SHP77 (cell line): ENCODE results near the gene CABP7.

Source experiments
- DNase-seq, 2 experiments: peaks; one replicate each; lab custom pipeline; 2025; lab: John Stamatoyannopoulos, UW

CABP7 gene

GRCh38 chr22:29719899-29720645, at the start of gene CABP7:
TSS of gene CABP7 (plus strand) at chr22:29720003. CDS start at chr22:29720425, 422 bp downstream.
- no peak for DNase-seq

- no peak for DNase-seq
Measured at GRCh38 chr22:29670626-29671025, 49.2 kb upstream of the CABP7 start.

- no peak for DNase-seq
Measured at GRCh38 chr22:29673361-29674066, 46.3 kb upstream of the CABP7 start.

GRCh38 chr22:29674121-29674520, 45.7 kb upstream of the CABP7 start:
- DNase-seq: no peak

GRCh38 chr22:29679316-29679715, 40.5 kb upstream of the CABP7 start:
- DNase-seq: no peak

GRCh38 chr22:29683536-29683935, 36.3 kb upstream of the CABP7 start:
- DNase-seq: no peak

- DNase-seq: no peak
Measured at GRCh38 chr22:29684244-29684643, 35.6 kb upstream of the CABP7 start.

- DNase-seq: no peak
Measured at GRCh38 chr22:29689206-29689879, 30.5 kb upstream of the CABP7 start.

GRCh38 chr22:29689880-29690213, 30.0 kb upstream of the CABP7 start:
- peak; percentile 51 to 64 for DNase-seq

GRCh38 chr22:29690476-29690875, 29.3 kb upstream of the CABP7 start:
- DNase-seq: no peak

- no peak for DNase-seq
Measured at GRCh38 chr22:29691636-29692326, 28.0 kb upstream of the CABP7 start.

GRCh38 chr22:29692327-29692640, 27.5 kb upstream of the CABP7 start:
- DNase-seq: no peak

- DNase-seq: no peak
Measured at GRCh38 chr22:29693161-29693560, 26.6 kb upstream of the CABP7 start.

GRCh38 chr22:29693671-29694070, 26.1 kb upstream of the CABP7 start:
- DNase-seq: no peak

- DNase-seq: peak in 1 of 2 experiments; percentile 35
Measured at GRCh38 chr22:29695129-29695926, 24.5 kb upstream of the CABP7 start.

GRCh38 chr22:29697853-29698598, 21.8 kb upstream of the CABP7 start:
- no peak for DNase-seq

- DNase-seq: peak in 1 of 2 experiments; percentile 66
Measured at GRCh38 chr22:29700206-29700899, 19.4 kb upstream of the CABP7 start.

- peak in 1 of 2 experiments; percentile 55 for DNase-seq
Measured at GRCh38 chr22:29700900-29701154, 19.0 kb upstream of the CABP7 start.

GRCh38 chr22:29701155-29701999, 18.4 kb upstream of the CABP7 start:
- peak; percentile 84 to 92 for DNase-seq
